Esophagus (tissue), 2 donors: ENCODE data around the gene OPHN1. TPM values are rescaled to one million over a fixed set of nuclear protein-coding genes. Genes with fewer than 3 reads are reported as not detected.

ENCODE experiments used
- H3K27ac ChIP-seq, 2 donors: one replicate each; pipeline ENCODE4 v1.5.1; 2013; ENCODE audit warnings: low read depth in 2 of 2, mild to moderate bottlenecking in 2 of 2, inconsistent platforms in 1 of 2, low read length in 1 of 2, moderate library complexity in 1 of 2
- H3K27me3 ChIP-seq, 2 donors: one replicate each; pipeline ENCODE4 v1.6.1; 2013; ENCODE audit warnings: low read length in 2 of 2, control low read depth in 1 of 2, mild to moderate bottlenecking in 1 of 2; ENCODE audit not compliant: insufficient read depth in 2 of 2, control insufficient read depth in 1 of 2
- H3K36me3 ChIP-seq, 2 donors: one replicate each; pipeline ENCODE4 v1.6.1; 2013; ENCODE audit warnings: low read length in 1 of 2; ENCODE audit not compliant: control insufficient read depth in 2 of 2, insufficient read depth in 2 of 2
- H3K4me1 ChIP-seq, 2 donors: one replicate each; pipeline ENCODE4 v1.6.1; 2013; ENCODE audit warnings: low read length in 1 of 2; ENCODE audit not compliant: control insufficient read depth in 2 of 2, insufficient read depth in 2 of 2
- H3K4me3 ChIP-seq, 2 donors: one replicate each; pipeline ENCODE4 v1.5.1; 2013; ENCODE audit warnings: low read length in 2 of 2, mild to moderate bottlenecking in 2 of 2, low read depth in 1 of 2, moderate library complexity in 1 of 2
- H3K9me3 ChIP-seq, 2 donors: one replicate each; pipeline ENCODE4 v1.6.1; 2013; ENCODE audit warnings: mild to moderate bottlenecking in 2 of 2, low read depth in 1 of 2, low read length in 1 of 2, moderate library complexity in 1 of 2; ENCODE audit not compliant: control insufficient read depth in 2 of 2, insufficient read depth in 1 of 2
- WGBS, 2 donors: extraction: QIAGEN DNeasy Blood & Tissue Kit; methylation state at CpG; one replicate each; pipeline ENCODE4 v1.1.7; 2013; 5-methylcytosine and 5-hydroxymethylcytosine counted together
- polyA plus RNA-seq, 2 donors: library from polyadenylated mRNA; stranded (reverse); fragments of 200-250 nt; gene quantifications; one replicate each; pipeline ENCODE4 v1.2.3, GENCODE V29; 2013
- donor health status: healthy with polysubstance abuse.
- donor health status: Bipolar disorder and iron deficiency.

OPHN1 gene
- polyA plus RNA-seq, 2 donors = 0.96 to 1.2 TPM

GRCh38 chrX:68429216-68429615 lies 4.1 kb downstream of the OPHN1 start:
- no peak overlapping the region for H3K27ac ChIP-seq
- peaks cover 0 to 4% of the 10 kb centered on the region in 2 donors for H3K4me1 ChIP-seq
- no peaks in the 10 kb centered on the region for H3K27me3 ChIP-seq
- H3K9me3 ChIP-seq = no peaks in the 10 kb centered on the region
- WGBS, 2 donors = 74 to 80% methylated on average over 10 of the region's 10 CpGs
- H3K4me3 ChIP-seq = no peak overlapping the region
- H3K36me3 ChIP-seq = no peaks in the 10 kb centered on the region

- Histone ChIP-seq H3K27me3 (no peaks in the 10 kb centered on the region), H3K27ac (no peak overlapping the region), H3K9me3 (no peaks in the 10 kb centered on the region), H3K4me1 (peaks cover 0 to 4% of the 10 kb centered on the region in 2 donors), H3K36me3 (no peaks in the 10 kb centered on the region), H3K4me3 (no peak overlapping the region)
- 51 to 63% methylated on average over 3 of the region's 3 CpGs for WGBS, 2 donors
Observed at GRCh38 chrX:68428431-68428830, 4.9 kb downstream of the OPHN1 start.

DNA sequence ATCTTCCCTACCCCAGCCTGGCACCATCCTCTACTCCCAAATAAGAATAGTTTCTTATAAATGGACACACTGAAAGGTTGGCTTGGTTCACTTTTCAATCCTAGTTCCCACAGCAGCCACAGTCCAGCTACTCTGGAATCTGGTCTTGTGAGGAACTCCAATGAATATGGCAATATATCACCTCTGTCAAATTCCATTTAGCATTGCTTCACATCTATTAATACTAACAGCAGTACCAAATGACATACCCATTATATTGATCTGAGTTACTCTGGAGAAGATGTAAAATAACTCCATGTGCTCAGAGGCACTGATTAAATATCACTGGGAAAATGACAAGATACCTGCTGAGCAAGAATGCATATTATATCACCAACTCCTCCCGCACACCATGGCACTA lies 8.6 kb downstream of the OPHN1 start:
- Histone ChIP-seq H3K9me3 (no peaks in the 10 kb centered on the region), H3K27ac (no peak overlapping the region), H3K27me3 (no peaks in the 10 kb centered on the region), H3K4me1 (no peaks in the 10 kb centered on the region), H3K4me3 (no peak overlapping the region), H3K36me3 (no peaks in the 10 kb centered on the region)
- 86 to 97% methylated on average over 1 of the region's 1 CpG for WGBS, 2 donors

GRCh38 chrX:68422478-68422877 lies 10.8 kb downstream of the OPHN1 start:
- H3K4me1 ChIP-seq = peaks cover 0 to 3% of the 10 kb centered on the region in 2 donors
- no peaks in the 10 kb centered on the region for H3K9me3 ChIP-seq
- H3K27me3 ChIP-seq = no peaks in the 10 kb centered on the region
- no peaks in the 10 kb centered on the region for H3K36me3 ChIP-seq
- H3K4me3 ChIP-seq = no peak overlapping the region
- no peak overlapping the region for H3K27ac ChIP-seq

- WGBS, 2 donors = 42 to 79% methylated on average over 3 of the region's 3 CpGs
- Histone ChIP-seq H3K27ac (no peak overlapping the region), H3K36me3 (no peaks in the 10 kb centered on the region), H3K4me1 (peaks cover 0 to 3% of the 10 kb centered on the region in 2 donors), H3K4me3 (no peak overlapping the region), H3K27me3 (no peaks in the 10 kb centered on the region), H3K9me3 (no peaks in the 10 kb centered on the region)
Observed at GRCh38 chrX:68421636-68422035, 11.7 kb downstream of the OPHN1 start.

- no peak overlapping the region for H3K27ac ChIP-seq
- H3K9me3 ChIP-seq = no peaks in the 10 kb centered on the region
- peaks cover 0 to 3% of the 10 kb centered on the region in 2 donors for H3K4me1 ChIP-seq
- H3K36me3 ChIP-seq = no peaks in the 10 kb centered on the region
- no peak overlapping the region for H3K4me3 ChIP-seq
- WGBS, 2 donors = 48 to 51% methylated on average over 2 of the region's 2 CpGs
- no peaks in the 10 kb centered on the region for H3K27me3 ChIP-seq
Observed at GRCh38 chrX:68420559-68420958, 12.7 kb downstream of the OPHN1 start.

DNA sequence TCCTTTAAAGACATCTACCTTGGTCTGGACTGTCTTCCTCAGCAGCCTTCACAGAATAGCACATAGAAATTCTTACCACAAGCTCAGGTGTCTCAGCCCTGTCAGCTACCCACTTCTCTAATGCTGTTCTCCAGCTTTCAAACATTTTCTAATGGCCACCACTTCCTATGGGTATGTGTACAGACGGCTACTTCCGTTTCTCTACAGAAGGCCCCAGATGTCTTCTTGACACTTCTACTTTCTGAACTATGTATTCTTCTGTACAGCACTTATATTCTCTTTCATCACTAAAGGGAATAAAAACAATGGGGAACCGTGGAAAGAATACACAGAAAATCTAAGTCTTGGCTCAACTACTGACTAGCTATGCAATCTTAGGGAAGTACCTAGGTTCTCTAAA lies 13.3 kb downstream of the OPHN1 start:
- 39 to 45% methylated on average over 3 of the region's 3 CpGs for WGBS, 2 donors
- Histone ChIP-seq H3K9me3 (no peaks in the 10 kb centered on the region), H3K4me1 (peaks cover 0 to 3% of the 10 kb centered on the region in 2 donors), H3K27ac (no peak overlapping the region), H3K36me3 (no peaks in the 10 kb centered on the region), H3K4me3 (no peak overlapping the region), H3K27me3 (no peaks in the 10 kb centered on the region)

GRCh38 chrX:68417651-68418050 lies 15.6 kb downstream of the OPHN1 start:
- Histone ChIP-seq H3K4me3 (no peak overlapping the region), H3K9me3 (no peaks in the 10 kb centered on the region), H3K27me3 (peaks cover 0 to 5% of the 10 kb centered on the region in 2 donors), H3K27ac (no peak overlapping the region), H3K4me1 (peaks cover 0 to 3% of the 10 kb centered on the region in 2 donors), H3K36me3 (no peaks in the 10 kb centered on the region)
- 50 to 56% methylated on average over 2 of the region's 2 CpGs for WGBS, 2 donors

DNA sequence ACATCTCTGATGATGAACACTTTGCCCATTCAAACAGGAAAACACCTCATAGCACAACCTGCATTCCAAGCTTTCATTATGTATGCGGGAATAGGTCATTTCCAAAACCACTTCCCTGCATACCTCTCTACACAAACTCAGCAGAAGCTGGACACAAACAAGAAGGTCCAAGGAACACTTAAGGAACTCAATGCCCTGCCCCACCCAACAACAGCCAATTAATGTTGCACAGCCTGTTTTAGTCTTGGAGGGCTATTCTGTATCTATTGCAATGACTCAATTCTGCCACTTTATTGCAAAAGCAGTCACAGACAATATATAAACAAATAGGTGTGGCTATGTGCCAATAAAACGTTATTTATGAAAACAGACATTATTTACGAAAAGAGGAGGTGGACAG lies 16.7 kb downstream of the OPHN1 start:
- Histone ChIP-seq H3K4me1 (peaks cover 0 to 3% of the 10 kb centered on the region in 2 donors), H3K4me3 (no peak overlapping the region), H3K9me3 (no peaks in the 10 kb centered on the region), H3K27me3 (peaks cover 0 to 5% of the 10 kb centered on the region in 2 donors), H3K36me3 (no peaks in the 10 kb centered on the region), H3K27ac (no peak overlapping the region)
- 37 to 66% methylated on average over 3 of the region's 3 CpGs for WGBS, 2 donors

- Histone ChIP-seq H3K36me3 (no peaks in the 10 kb centered on the region), H3K4me1 (peaks cover 0 to 3% of the 10 kb centered on the region in 2 donors), H3K4me3 (no peak overlapping the region), H3K27ac (no peak overlapping the region), H3K27me3 (peaks cover 0 to 7% of the 10 kb centered on the region in 2 donors), H3K9me3 (no peaks in the 10 kb centered on the region)
- 31 to 59% methylated on average over 1 of the region's 1 CpG for WGBS, 2 donors
Observed at GRCh38 chrX:68415316-68415715, 18.0 kb downstream of the OPHN1 start.
